Frontal cortex (tissue), 4 donors: Measurements from ENCODE around the gene KRT14. TPM values are rescaled to one million over a fixed set of nuclear protein-coding genes. Genes with fewer than 3 reads are reported as not detected.
"Not testable (repeated sequence)": the region's sequence is repeated elsewhere in the genome, so short reads cannot be mapped to it uniquely, and the experiment has no call there.

Experiments
- DNase-seq, 2 donors: peaks; one replicate each; pipeline ENCODE4 v3.0.0; 2012; ENCODE audit warnings: low spot score in 2 of 2
- FAIRE-seq: peaks from 2 replicates; lab custom pipeline; 2012; peaks lifted over from hg19 to GRCh38; lab: Jason Lieb, UNC
- total RNA-seq: library from RNA; depleted of rRNA; stranded (reverse); fragments of >200 nt; gene quantifications from one replicate; pipeline ENCODE4 v1.2.3, GENCODE V29; 2014
- donor health status: control.
- donor health status: control.
- donor health status: control.

The KRT14 gene
- total RNA-seq, 1 donor from 2014 or later: not detected

- DNase-seq, FAIRE-seq: not testable (repeated sequence)
Observed at GRCh38 chr17:41612376-41613160, 25.9 kb upstream of the KRT14 start, which contains the start of gene KRT16. TSS of gene KRT16 (minus strand) at chr17:41612767. CDS start at chr17:41612688, 79 bp downstream.

- no peak for DNase-seq
- no peak for FAIRE-seq
Observed at GRCh38 chr17:41610965-41611640, 24.4 kb upstream of the KRT14 start.

GRCh38 chr17:41610061-41610517 is 23.4 kb upstream of the KRT14 start:
- not testable (repeated sequence) for DNase-seq, FAIRE-seq

- FAIRE-seq: not testable (repeated sequence)
Observed at GRCh38 chr17:41606930-41607329, 20.2 kb upstream of the KRT14 start.

GRCh38 chr17:41602524-41602923 is 15.8 kb upstream of the KRT14 start:
- FAIRE-seq (no peak), DNase-seq (no peak)

More at GRCh38 chr17:41606930-41607329, 20.2 kb upstream of the KRT14 start:
- DNase-seq: not testable (repeated sequence)

- FAIRE-seq (no peak), DNase-seq (no peak)
Observed at GRCh38 chr17:41600318-41600717, 13.6 kb upstream of the KRT14 start.

GRCh38 chr17:41599680-41600079 is 13.0 kb upstream of the KRT14 start:
- FAIRE-seq (no peak), DNase-seq (no peak)

- FAIRE-seq (no peak), DNase-seq (no peak)
Observed at GRCh38 chr17:41595585-41595984, 8.9 kb upstream of the KRT14 start.

GRCh38 chr17:41594363-41594915 is 7.7 kb upstream of the KRT14 start:
- DNase-seq (no peak), FAIRE-seq (no peak)

GRCh38 chr17:41593306-41593981 is 6.7 kb upstream of the KRT14 start:
- FAIRE-seq (no peak), DNase-seq (no peak)

- FAIRE-seq (no peak), DNase-seq (no peak)
Observed at GRCh38 chr17:41592601-41593305, 6.1 kb upstream of the KRT14 start.

GRCh38 chr17:41589301-41589700 is 2.6 kb upstream of the KRT14 start:
- no peak for DNase-seq
- FAIRE-seq: no peak

GRCh38 chr17:41588126-41588810 is 1.6 kb upstream of the KRT14 start:
- DNase-seq (no peak), FAIRE-seq (no peak)

- FAIRE-seq (no peak), DNase-seq (no peak)
Observed at GRCh38 chr17:41585301-41586056, 1.2 kb downstream of the KRT14 start.

GRCh38 chr17:41584331-41584927 is 2.3 kb downstream of the KRT14 start:
- not testable (repeated sequence) for FAIRE-seq, DNase-seq

GRCh38 chr17:41583137-41584127 is 3.3 kb downstream of the KRT14 start:
- no peak for DNase-seq
- no peak for FAIRE-seq
